Renal pelvis (tissue), 4 donors: ENCODE results near the gene ANTKMT. TPM values are rescaled to one million over a fixed set of nuclear protein-coding genes. Genes with fewer than 3 reads are reported as not detected.

ENCODE experiments used
- DNase-seq: peaks from one replicate; pipeline ENCODE4 v3.0.0-alpha.2; 2013
- polyA plus RNA-seq, 3 donors: library from polyadenylated mRNA; unstranded; fragments of 120-200 nt; gene quantifications; one replicate each; pipeline ENCODE4 v1.2.1, GENCODE V29; 2013; ENCODE audit not compliant: insufficient read length in 3 of 3

The ANTKMT gene
- polyA plus RNA-seq, 3 donors: 18.9 to 24.3 (median 22.5) TPM

- DNase-seq: no peak
Measured at GRCh38 chr16:693766-694165, 27.2 kb upstream of the ANTKMT start.

- DNase-seq: no peak
Measured at GRCh38 chr16:694187-694862, 26.6 kb upstream of the ANTKMT start.

GRCh38 chr16:694863-695354 is 26.0 kb upstream of the ANTKMT start:
- DNase-seq: no peak

GRCh38 chr16:695355-696089 is 25.4 kb upstream of the ANTKMT start:
- DNase-seq: no peak

- DNase-seq: no peak
Measured at GRCh38 chr16:698911-699671, 21.9 kb upstream of the ANTKMT start.

- no peak for DNase-seq
Measured at GRCh38 chr16:700684-701584, 20.0 kb upstream of the ANTKMT start.

- DNase-seq: no peak
Measured at GRCh38 chr16:702341-702740, 18.6 kb upstream of the ANTKMT start.

GRCh38 chr16:703406-703805 is 17.5 kb upstream of the ANTKMT start:
- no peak for DNase-seq

GRCh38 chr16:704047-704446 is 16.9 kb upstream of the ANTKMT start:
- DNase-seq: no peak

- no peak for DNase-seq
Measured at GRCh38 chr16:704552-705380, 16.2 kb upstream of the ANTKMT start.

- no peak for DNase-seq
Measured at GRCh38 chr16:705431-706188, 15.3 kb upstream of the ANTKMT start, which contains the start of gene FBXL16. TSS of gene FBXL16 (minus strand) at chr16:705801. CDS start at chr16:697405, 8,396 bp downstream.

GRCh38 chr16:706189-707061 is 14.5 kb upstream of the ANTKMT start:
- no peak for DNase-seq

GRCh38 chr16:707062-707538 is 13.8 kb upstream of the ANTKMT start:
- DNase-seq: no peak

GRCh38 chr16:708019-708418 is 12.9 kb upstream of the ANTKMT start:
- DNase-seq: no peak

- no peak for DNase-seq
Measured at GRCh38 chr16:708959-709358, 12.0 kb upstream of the ANTKMT start.

- no peak for DNase-seq
Measured at GRCh38 chr16:709566-710499, 11.1 kb upstream of the ANTKMT start.

- no peak for DNase-seq
Measured at GRCh38 chr16:710500-711075, 10.4 kb upstream of the ANTKMT start.
